HG02798 (cell line): ENCODE measurements around the gene KCNN2.
"Not testable (repeated sequence)": the region's sequence is repeated elsewhere in the genome, so short reads cannot be mapped to it uniquely, and the experiment has no call there.

Experiments used
- ATAC-seq: cut with Tn5 transposase; IDR thresholded peaks from one replicate; pipeline ENCODE4 v1.9.1; 2021; ENCODE audit warnings: mild to moderate bottlenecking; ENCODE audit not compliant: unreplicated experiment, poor library complexity

KCNN2 gene

DNA sequence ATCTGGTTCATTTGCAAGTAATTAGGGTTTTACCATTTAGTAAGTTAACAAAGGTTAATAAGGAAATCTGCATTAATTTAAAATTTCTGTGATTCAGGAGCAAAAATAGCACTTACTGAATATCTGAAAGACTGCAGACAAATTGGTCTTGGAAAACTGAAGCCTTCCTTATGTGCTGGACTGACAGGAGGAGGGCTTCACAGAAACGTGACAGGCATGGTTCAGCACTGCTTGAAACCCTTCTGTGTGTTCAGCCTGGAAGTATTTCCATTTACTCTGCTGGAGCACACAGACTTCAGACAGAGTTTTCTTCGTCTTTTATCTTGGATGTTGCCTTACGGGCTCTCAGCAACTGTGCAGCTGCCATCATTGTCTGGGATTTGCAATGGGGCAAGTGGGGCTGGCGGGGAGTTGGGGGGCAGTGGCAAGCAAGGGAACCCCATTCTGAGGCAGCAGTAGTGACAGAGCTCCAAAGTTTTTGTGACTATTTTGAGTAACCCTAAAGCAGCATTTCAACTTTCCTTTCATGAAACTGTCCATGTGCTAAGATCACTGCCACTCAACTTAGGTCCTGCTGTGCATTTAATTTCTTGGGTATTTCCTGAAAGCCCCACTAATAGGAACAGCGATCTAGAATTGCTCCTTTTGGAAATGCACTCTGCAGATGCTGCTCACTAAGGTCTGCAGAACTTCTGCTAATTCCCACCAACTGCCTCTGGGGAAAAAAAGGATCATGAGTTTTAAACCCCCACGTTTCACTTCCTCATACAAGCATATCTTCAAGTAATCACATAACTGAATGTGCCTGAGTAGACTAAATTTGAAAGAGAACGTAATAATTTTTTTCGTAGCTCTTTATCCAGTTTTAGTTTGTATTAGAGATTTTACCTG lies 56.6 kb downstream of the KCNN2 start:
- ATAC-seq = peak; percentile 85

DNA sequence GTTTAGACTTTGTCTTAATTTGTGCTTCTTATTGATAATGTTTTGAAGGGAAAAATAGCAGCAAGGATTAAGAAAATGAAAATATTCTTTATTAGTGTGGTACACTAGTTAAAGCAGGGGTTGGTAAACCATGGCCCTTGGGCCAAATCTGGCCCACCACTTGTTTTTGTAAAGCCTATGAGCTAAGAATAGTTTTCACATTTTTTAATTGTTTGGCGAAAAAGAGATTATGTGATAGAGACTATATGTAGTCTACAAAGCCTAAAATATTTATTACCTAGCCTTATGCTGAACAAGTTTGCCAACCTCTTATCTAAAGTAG lies 57.2 kb downstream of the KCNN2 start:
- peak; percentile 17 for ATAC-seq

DNA sequence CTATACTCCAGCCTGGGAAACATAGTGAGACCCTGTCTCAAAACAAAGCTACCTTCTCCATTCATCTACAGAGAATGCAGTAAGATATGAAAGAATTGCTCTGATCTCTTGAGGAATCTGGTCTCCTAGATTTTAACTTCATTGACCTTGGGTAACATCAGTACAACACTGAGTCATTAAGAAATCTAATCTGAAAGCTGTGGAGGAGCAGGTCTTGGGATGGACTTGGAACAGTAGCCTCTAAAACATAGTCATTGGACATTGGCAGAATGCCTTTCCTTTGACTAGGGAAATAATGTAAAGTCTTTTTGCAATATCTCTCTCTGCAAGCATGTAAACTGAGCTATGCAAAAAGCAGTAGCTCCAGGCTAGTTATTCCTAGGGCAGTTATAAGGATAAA lies 58.1 kb downstream of the KCNN2 start:
- ATAC-seq = no peak

DNA sequence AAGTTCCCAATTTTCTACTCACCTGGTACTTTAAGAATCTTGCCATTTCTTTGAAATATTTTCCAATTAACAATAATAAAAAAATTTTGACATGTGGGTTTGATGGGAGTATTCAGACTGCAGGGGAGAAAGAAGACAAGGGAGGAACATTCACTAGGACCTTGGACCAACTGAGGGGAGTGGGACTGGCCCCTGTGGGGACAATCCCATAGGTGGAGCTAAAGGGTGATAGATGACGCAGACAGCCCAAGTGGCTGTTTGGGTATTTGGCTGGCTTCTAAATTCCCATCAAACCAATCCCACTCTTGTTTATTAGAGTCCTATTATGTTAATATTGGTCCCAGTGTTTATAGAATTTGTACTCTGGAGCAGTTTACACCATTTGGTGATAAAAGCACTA lies 65.3 kb downstream of the KCNN2 start:
- ATAC-seq = no peak

DNA sequence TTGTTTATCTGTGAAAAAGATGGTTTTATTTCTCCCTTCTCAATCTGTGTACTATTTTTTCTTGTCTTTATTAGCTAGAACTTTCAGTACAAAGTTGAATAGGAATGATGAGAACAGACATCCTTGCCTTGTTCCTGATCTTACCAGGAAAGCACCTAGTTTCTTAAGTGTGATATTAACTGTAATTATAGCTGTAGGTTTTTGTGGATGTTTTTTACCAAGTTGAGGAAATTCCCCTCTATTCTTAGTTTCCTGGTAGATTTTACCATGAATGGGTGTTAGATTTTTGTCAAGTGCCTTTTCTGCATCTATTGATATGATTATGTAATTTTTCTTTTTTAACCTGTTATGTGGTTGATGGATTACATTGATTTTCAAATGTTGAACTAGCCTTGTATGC lies 68.7 kb downstream of the KCNN2 start:
- no peak for ATAC-seq

DNA sequence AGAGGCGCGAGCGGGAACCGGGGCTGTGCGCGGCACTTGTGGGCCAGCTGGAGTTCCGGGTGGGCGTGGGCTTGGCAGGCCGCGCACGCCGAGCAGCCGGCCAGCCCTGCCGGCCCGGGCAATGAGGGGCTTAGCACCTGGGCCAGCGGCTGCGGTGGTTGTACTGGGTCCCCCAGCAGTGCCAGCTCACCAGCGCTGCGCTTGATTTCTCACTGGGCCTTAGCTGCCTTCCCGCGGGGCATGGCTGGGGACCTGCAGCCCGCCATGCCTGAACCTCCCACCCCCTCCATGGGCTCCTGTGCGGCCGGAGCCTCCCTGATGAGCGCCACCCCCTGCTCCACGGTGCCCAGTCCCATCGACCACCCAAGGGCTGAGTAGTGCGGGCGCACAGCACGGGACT lies 70.8 kb downstream of the KCNN2 start:
- not testable (repeated sequence) for ATAC-seq

DNA sequence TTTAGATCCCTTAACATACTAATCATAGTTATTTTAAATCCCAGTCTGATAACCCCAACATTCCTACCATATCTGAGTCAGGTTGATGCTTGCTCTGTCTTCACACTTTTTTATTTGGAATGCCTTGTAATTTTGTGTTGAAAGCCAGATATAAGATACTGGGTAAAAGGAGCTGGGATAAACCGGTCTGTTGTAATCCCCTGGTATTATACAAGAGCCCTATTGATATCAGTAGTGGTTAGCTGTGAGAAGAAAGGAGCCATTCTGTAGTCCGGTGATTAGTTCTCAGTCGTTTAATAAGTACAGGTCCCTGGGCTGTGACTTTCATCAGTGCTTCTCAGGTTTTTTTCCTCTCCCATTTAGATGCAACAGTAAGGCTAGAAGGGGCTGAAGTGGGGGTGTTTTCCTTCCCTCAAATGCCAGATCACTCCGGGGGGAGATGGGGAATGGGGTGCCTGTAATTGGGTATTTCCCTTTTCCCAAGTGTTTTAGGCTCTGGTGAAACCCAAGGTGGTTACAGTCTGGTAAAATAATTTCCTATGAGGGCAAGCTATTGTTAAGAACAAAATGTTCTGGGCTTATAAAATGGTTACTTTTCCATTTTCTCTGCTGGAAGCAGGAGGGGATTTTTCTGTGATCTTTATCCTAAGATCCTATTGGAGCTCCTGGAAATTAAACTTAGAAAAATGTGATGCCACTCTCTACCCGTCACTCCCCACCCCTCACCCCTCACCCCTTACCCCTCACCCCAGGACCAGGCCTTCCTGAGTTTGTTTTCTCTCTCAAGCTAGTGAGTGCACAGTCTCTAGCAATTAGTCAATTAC lies 72.7 kb downstream of the KCNN2 start:
- ATAC-seq = no peak

DNA sequence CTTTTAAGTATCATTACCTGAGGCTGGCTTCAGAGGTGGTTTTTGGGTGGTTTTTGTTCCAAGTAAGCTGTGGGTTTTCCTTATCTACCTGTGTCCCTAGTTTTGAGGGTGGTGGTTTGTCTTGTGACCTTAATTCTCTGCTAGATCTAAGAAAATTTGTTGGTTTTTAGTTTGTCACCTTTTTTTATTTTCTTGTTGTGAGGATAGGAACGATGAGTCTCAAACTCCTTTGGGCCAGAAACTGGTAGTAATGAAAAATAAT lies 73.3 kb downstream of the KCNN2 start:
- ATAC-seq = no peak

DNA sequence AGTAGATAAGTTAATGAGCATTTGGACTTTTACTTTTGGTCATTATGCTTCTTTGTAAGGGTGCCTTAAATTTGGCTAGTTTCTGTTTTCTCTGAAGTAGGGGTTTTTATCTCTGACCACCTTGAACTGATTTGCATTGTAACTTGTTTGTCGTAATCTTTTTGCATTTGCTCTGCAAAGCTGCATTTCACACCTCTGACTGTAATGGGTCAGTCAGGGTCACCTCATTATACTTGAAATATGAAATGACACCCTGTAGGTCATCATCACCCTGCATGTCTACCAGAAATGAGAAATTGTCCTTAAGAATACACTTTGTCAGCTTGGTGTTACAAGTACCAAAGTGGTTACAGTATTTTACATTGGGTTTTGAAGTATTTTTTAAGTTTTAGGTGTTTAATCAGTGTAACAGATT lies 74.0 kb downstream of the KCNN2 start:
- peak; percentile 84 for ATAC-seq

DNA sequence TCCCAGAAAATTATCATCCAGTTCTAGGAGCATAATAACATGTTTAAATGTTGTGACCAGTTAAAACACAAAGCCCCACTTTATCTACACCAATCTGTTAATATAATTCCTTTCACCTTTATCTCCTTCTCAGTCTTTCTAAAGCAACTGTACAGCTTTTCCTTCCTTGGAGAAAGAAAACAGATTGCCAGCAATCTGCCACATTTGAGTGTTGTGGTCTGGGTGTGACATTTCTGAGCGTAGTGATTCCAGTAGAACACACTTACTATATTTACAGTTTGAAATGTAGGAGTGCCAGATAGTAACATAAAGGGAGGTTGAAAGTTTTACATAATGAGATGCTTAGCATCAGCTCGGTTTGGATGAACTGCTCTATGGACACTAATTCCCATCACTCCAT lies 76.1 kb downstream of the KCNN2 start:
- no peak for ATAC-seq

DNA sequence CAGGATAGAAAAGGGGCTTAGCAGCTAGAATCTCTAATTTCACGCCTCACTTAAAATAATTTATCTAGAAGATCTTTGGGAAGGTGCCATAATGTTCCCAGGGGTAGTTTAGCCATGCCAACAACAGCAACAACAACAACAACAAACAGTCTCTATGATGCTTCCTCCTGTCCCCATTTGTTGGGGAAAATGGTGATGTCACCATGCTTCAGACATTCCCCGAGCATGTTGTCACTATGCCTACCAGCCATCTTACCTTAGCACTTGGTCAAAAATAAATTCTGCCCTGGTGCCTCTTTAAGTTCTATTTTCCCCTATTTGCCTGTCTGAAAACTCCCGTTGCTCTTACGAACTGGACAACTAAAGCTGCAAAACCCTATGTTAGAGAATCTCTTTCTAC lies 76.6 kb downstream of the KCNN2 start:
- ATAC-seq = no peak

DNA sequence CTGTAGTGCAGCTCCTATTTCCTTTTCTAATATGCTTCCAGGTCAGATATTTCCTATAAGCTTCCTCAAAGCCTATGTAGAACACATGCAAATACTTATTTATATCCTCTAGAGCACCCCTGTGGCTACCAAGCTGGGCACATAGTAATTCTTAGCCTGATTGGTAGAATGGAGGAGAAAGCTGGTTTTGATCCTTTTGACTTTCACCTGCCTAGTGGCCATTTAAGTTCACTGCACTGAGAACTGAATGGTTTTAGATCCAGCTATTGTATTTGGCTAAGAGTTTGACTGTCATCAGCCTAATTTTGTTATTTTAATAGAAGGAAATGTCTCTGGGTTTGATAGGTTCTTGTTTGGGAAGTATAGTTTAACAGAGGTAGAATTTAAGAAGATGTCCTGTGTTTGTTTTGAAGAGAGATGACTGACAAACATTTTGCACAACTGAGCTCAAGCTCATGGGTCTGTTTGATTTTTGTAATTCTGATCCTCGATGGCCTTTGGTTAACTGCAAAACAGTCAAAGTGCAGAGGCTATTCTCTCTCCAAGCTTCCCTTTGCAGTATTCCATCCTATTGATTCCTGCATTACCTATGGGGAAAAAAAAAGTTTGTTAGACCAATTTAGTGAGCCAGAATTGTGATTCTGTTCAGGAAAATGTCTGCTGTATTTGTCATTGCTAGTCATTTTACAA lies 85.4 kb downstream of the KCNN2 start:
- ATAC-seq = no peak

DNA sequence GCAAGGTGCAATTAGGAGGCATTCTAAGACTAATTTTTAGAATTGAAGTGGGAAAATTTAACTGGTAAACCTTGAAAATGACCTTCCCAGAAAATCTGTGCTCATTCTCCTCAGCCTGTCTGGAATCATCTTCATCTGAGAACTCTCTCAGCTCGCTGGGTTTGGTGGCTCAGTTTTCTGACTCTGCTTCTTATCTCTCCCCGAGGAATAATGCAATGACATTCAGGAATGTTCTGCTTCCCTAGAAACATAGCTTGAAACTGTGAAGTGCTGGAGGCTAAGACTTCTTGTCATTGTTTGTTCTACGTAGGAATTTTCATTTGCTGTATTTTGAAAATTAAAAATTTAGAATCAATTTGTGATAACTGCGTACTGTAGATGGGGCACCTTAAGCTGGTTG lies 86.6 kb downstream of the KCNN2 start:
- ATAC-seq = no peak

DNA sequence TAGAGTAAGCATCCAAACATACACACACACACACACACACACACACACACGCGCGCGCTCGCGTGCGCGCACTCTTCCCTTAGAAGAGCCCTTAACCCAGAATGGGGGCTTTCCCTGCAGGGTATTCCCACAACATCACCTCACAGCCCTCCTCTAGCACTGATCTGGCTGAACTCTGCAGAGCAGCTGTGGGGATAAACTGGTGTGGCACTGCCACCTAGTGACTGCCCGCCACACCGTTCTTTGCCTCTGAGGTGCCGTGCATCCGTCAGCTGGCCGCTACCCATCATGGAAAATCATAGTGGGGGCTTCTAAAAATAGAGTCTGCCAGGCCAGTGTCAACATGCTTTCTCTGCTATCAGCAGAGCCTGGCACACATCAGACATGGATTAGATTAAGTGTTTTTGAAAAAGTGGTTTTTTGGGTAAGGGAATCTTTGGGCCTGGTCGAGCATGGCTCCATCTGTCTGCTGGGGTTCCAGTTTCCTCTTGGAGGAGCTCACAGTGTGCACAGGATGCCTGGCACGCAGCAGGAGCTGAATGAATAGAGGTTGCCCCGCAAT lies 88.1 kb downstream of the KCNN2 start:
- ATAC-seq = peak; percentile 99

DNA sequence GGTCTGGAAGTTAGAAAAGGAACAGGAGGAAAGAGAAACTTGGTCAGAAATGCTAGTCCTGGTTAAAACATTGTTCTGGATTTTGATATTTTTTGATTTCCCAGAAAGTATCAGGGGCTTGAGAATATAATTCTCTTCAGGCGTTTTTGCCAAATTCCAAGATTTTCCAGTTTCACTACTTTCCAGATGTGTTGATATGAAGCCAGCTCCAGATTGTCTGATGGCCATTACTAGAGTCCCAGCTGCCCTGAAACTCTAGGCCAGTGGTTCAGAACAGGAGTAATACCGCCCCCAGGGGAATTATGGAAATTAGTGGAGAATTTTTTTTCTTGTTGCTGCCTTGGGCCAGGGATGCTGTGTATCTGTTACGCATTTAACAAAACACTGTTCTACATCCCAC lies 88.6 kb downstream of the KCNN2 start:
- no peak for ATAC-seq

DNA sequence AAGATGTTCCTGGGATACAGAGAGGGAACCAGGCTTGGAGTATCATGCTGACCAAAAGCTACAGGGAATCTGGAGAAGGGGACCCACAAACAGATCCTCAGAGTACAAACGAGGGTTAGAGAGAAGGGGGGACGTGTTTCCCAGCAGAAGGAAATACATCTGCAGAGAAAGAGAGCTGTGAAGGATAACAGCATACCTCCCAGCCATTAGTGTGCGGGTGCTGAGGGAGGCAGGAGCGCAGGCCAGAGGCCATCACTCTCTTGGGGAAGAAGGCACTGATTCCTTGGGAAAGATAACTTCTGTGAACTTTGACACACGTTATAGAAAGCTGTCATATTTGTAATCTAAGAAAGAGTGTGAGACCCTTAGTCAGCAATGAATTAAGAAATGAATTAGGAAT lies 96.9 kb downstream of the KCNN2 start:
- no peak for ATAC-seq

DNA sequence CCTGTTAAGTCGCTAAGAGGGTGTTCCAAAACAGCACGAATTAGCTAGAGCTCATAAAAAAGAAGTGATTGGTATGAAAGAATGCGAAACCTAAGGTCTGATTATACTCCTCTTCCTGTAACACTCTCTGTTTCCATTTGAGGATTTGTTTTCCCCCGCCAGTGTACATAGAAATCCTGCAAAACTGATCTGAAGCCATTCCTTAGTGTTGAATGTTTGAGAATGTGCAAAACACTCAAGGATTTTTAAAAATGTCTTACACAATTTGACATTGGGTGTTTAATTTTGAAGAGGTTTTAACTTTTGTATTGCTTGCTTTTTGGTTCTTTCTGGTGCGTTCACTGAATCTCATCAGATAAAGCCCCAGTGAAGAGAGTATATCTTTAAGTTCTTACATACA lies 105.3 kb downstream of the KCNN2 start:
- no peak for ATAC-seq

DNA sequence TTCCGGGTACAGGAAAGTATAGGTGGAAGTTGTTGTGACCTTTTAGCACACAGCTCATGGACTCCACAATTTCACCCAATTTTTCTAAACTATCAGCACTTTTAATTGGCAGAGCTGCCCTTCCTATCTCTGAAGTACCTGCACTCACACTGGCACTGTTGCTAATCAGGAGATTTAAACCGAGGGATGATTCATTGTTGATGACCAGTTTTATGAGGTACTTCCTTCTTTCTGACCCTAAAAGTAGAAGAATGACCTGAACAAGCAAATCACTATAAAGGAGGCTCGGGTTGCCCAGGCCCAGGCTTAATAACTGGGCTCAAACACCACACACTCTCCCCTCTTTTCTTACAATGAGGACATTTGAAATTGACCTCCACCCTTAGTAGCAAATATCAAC lies 105.9 kb downstream of the KCNN2 start:
- ATAC-seq = no peak

DNA sequence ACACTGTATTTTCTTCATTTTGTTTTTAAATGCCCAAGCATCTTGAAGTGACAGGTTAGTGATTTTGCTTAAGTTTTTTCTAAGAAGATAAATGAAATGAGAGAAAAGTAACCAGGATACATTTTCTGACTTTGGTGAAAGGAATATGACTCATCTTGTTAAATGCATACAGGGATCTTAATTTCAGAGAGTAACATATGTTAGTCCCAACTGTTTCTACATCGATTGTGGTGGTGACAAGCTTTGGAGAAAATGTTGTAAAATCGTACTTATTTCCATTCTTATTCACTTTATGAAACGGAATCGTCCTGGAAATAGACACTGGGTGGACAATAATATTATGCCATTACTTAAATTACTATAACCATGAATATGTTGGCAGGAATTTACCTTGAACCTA lies 107.5 kb downstream of the KCNN2 start:
- no peak for ATAC-seq

DNA sequence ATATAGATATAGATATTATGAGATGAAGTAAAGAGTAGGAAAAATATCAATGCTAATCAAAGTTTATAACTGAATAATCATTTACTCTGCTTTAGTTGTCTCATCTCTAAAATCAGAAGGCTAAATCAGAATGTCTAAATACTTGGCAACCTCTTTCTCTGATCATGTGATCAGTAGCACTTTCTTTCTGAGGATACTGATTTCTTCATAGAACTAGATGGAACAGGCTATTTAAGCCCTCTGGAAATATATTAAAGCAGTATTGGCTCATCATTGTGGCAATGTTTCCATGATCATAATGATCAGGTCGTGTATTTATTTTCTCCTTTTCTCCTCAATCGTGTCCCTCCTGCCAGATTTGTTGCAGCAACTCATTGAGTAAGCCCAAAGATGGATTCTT lies 109.7 kb downstream of the KCNN2 start:
- ATAC-seq = no peak

DNA sequence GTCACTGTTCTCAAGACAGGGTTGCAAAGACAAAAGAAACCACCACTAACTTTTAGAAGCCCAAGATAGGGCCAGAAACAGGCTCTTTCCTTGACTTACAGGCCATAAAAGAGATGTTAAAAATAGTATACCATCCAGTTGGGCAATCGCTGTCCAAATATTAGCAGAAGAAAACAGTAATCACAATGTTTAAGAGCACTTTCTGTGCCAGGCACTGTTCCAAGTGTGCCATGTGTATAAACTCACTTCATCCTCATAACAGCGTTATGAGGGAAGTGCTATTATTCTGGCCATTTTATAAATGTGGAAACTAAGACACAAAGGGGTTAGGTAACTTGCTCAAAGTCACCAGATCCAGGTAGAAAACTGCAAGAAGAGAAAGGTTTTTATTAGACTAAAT lies 111.7 kb downstream of the KCNN2 start:
- no peak for ATAC-seq
